ENCODE measurements around the gene SNX22.

SNX22 gene

GRCh38 chr15:64162478-64162868 lies 10.9 kb downstream of the SNX22 start:
- Mint-ChIP-seq H3K9me3 (no peaks in the 10 kb centered on the region), H3K27me3 (no peaks in the 10 kb centered on the region), H3K4me1 (peaks cover 52% of the 10 kb centered on the region), H3K27ac (peak overlapping the region; percentile 80), H3K4me3 (peak overlapping the region; percentile 96), H3K36me3 (peaks cover 14% of the 10 kb centered on the region)

GRCh38 chr15:64162869-64163658 lies 11.5 kb downstream of the SNX22 start, which contains the start of gene PPIB:
Gene PPIB (minus strand): TSS chr15:64163022. CDS start chr15:64162986, 36 bp downstream.
- Mint-ChIP-seq H3K27me3 (no peaks in the 10 kb centered on the region), H3K4me1 (peaks cover 49% of the 10 kb centered on the region), H3K4me3 (peak within 1 kb of the TSS; percentile 96), H3K27ac (peak within 1 kb of the TSS; percentile 93), H3K36me3 (peaks cover 12% of the 10 kb centered on the region), H3K9me3 (no peaks in the 10 kb centered on the region)

DNA sequence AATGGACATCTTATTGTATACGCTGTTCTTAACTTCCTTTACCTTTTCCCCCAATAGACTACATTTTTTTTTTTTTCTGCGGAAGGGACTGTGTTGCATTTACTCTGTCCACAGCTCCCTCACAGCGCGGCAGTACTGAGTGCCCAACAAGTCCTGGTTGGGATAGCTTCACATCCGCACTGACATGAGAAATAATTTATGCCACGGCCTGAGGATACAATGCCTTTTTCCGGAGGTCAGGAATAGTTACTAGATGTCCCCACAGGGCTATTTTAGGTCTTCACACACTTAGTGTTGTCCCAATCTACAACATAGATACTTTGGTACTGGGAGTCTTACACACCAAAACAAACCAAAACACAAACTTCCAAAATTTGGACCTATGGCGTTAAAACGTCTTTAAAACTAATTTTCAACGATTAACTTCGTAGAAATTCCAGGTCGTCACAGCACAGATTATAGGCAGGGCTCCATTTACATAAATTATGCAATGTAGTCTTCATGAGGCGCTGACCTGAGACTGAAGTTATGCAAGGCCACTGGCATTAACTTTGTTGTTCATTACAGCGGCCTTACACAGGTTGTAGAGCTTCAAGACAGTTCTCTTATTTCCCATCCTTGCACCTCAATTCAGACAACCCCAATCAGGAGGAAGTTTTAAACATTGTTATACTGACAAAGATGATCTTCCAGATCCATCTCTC lies 12.3 kb downstream of the SNX22 start:
- no peaks in the 10 kb centered on the region for H3K9me3 Mint-ChIP-seq
- peak overlapping the region; percentile 93 for H3K27ac Mint-ChIP-seq
- H3K4me3 Mint-ChIP-seq: peak overlapping the region; percentile 92
- peaks cover 41% of the 10 kb centered on the region for H3K4me1 Mint-ChIP-seq
- no peaks in the 10 kb centered on the region for H3K27me3 Mint-ChIP-seq
- peaks cover 9% of the 10 kb centered on the region for H3K36me3 Mint-ChIP-seq

DNA sequence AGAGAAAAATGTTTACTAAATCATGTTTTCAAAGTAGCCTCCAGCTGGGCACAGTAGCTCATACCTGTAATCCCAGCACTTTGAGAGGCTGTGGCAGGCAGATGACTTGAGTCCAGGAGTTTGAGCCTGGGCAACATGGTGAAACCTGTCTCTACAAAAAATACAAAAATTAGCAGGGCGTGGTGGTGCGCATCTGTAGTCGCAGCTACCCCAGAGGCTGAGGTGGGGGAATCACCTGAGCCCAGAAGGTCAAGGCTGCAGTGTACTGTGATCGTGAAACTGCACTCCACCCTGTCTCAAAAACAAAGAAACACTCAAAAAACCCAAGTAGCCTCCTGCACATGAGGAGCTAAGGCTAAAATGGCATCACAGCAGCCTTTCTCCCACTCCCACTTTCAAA lies 12.9 kb downstream of the SNX22 start:
- peak overlapping the region; percentile 11 for H3K4me3 Mint-ChIP-seq
- H3K27ac Mint-ChIP-seq: no peak overlapping the region
- no peaks in the 10 kb centered on the region for H3K27me3 Mint-ChIP-seq
- H3K4me1 Mint-ChIP-seq: peaks cover 38% of the 10 kb centered on the region
- no peaks in the 10 kb centered on the region for H3K9me3 Mint-ChIP-seq
- peaks cover 9% of the 10 kb centered on the region for H3K36me3 Mint-ChIP-seq

- H3K4me3 Mint-ChIP-seq: no peak overlapping the region
- peak overlapping the region; percentile 39 for H3K27ac Mint-ChIP-seq
- H3K27me3 Mint-ChIP-seq: no peaks in the 10 kb centered on the region
Observed at GRCh38 chr15:64166102-64166890, 14.8 kb downstream of the SNX22 start.

GRCh38 chr15:64180235-64180824 lies 28.8 kb downstream of the SNX22 start:
- Mint-ChIP-seq H3K27me3 (no peaks in the 10 kb centered on the region), H3K9me3 (no peaks in the 10 kb centered on the region), H3K4me3 (no peak overlapping the region), H3K36me3 (peaks cover 8% of the 10 kb centered on the region), H3K27ac (no peak overlapping the region), H3K4me1 (no peaks in the 10 kb centered on the region)

More at GRCh38 chr15:64166102-64166890, 14.8 kb downstream of the SNX22 start:
- peaks cover 29% of the 10 kb centered on the region for H3K4me1 Mint-ChIP-seq
- no peaks in the 10 kb centered on the region for H3K9me3 Mint-ChIP-seq
- peaks cover 2% of the 10 kb centered on the region for H3K36me3 Mint-ChIP-seq

DNA sequence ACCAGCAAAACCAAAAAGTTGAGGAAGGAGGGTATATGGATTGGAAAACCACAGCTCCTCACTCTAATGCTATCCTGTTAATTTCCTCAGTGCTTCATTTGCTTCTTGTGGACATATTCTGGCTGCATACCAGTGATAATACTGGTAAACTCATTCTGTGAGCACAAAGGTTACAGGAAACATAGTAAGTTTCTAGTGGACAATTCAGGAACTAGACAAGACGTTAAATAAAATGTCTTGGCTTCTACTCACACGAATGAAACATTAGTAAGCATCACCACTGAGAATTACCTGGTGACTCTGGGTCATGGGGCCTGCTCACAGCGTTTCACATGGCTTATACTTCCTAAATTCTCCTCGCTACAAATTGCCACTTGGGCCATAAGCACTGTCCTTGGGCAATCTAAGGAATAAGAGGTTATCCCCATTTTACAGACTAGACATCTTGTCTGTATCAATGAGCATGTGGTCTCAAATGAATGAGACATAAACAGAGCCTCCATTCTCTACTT lies 31.4 kb downstream of the SNX22 start:
- peaks cover 4% of the 10 kb centered on the region for H3K36me3 Mint-ChIP-seq
- H3K27me3 Mint-ChIP-seq: no peaks in the 10 kb centered on the region
- H3K27ac Mint-ChIP-seq: no peak overlapping the region
- no peaks in the 10 kb centered on the region for H3K4me1 Mint-ChIP-seq
- H3K4me3 Mint-ChIP-seq: no peak overlapping the region
- no peaks in the 10 kb centered on the region for H3K9me3 Mint-ChIP-seq

GRCh38 chr15:64185146-64185911 lies 33.8 kb downstream of the SNX22 start:
- Mint-ChIP-seq H3K27ac (no peak overlapping the region), H3K4me3 (no peak overlapping the region), H3K9me3 (no peaks in the 10 kb centered on the region), H3K4me1 (no peaks in the 10 kb centered on the region), H3K27me3 (no peaks in the 10 kb centered on the region), H3K36me3 (peaks cover 4% of the 10 kb centered on the region)

DNA sequence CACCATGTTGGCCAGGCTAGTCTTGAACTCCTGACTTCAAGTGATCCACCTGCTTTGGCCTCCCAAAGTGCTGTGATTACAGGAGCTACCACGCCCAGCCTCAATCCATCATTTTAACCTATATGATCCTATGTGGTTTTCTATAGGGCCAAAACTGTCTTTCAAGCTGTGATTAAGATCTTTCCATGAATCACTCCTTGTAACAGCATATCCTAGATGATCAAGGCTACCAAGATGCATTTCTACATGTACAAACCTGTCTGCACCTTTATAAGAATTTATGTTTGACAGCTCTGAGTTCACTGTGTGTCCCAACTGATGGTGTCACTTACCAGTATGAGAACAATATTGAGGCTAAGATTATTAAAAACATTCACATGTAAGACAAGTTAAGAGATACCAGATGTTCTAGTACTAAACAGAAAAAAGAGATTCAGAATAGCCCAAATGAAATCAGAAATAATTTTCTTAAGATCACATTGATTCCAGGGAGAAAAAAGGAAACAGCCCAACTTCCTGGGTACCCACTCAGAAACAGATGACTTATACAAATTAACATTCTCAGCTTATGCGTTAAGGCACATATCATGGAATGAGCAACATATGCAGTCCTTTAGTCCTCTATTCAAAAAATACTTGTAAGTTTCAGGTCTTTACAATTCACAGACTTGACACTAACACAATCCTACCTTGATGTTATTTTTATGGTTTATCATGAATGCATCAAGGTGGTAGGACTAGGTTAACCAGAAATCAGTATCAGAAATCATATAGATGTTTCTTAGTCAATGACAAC lies 36.1 kb downstream of the SNX22 start:
- no peaks in the 10 kb centered on the region for H3K4me1 Mint-ChIP-seq
- H3K4me3 Mint-ChIP-seq: no peak overlapping the region
- peaks cover 4% of the 10 kb centered on the region for H3K36me3 Mint-ChIP-seq

GRCh38 chr15:64191971-64192830 lies 40.7 kb downstream of the SNX22 start:
- Mint-ChIP-seq H3K9me3 (no peaks in the 10 kb centered on the region), H3K4me3 (no peak overlapping the region), H3K27me3 (no peaks in the 10 kb centered on the region), H3K27ac (no peak overlapping the region), H3K36me3 (peaks cover 17% of the 10 kb centered on the region), H3K4me1 (no peaks in the 10 kb centered on the region)

More for the DNA sequence above, 36.1 kb downstream of the SNX22 start:
- no peak overlapping the region for H3K27ac Mint-ChIP-seq
- no peaks in the 10 kb centered on the region for H3K27me3 Mint-ChIP-seq
- no peaks in the 10 kb centered on the region for H3K9me3 Mint-ChIP-seq

- Mint-ChIP-seq H3K36me3 (peaks cover 21% of the 10 kb centered on the region), H3K27me3 (no peaks in the 10 kb centered on the region), H3K9me3 (no peaks in the 10 kb centered on the region), H3K27ac (no peak overlapping the region), H3K4me3 (no peak overlapping the region), H3K4me1 (no peaks in the 10 kb centered on the region)
Observed at GRCh38 chr15:64193971-64194370, 42.4 kb downstream of the SNX22 start.

GRCh38 chr15:64197425-64197824 lies 45.9 kb downstream of the SNX22 start:
- Mint-ChIP-seq H3K9me3 (no peaks in the 10 kb centered on the region), H3K27me3 (no peaks in the 10 kb centered on the region), H3K36me3 (peaks cover 22% of the 10 kb centered on the region)

DNA sequence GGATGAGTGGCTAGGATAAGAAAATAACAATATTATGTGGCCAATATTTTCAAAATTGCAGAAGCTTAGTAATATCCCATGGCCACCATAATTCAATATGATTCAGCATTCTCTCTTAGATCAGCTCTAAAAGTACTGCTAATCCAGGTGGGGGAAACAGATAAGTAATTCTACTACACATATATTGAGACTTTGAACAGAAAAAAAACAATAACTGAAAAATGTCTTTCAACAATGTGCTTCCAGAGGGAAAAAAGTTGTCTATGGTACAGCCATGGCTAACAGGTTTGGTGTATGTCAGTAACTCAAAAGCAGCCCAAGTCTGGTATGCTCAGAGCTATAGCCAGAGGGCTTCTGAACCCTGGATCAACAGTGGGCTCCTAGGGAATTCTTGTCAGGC lies 53.7 kb downstream of the SNX22 start:
- Mint-ChIP-seq H3K36me3 (peaks cover 6% of the 10 kb centered on the region), H3K27ac (no peak overlapping the region), H3K4me1 (no peaks in the 10 kb centered on the region), H3K4me3 (no peak overlapping the region), H3K27me3 (no peaks in the 10 kb centered on the region), H3K9me3 (no peaks in the 10 kb centered on the region)

More at GRCh38 chr15:64197425-64197824, 45.9 kb downstream of the SNX22 start:
- no peaks in the 10 kb centered on the region for H3K4me1 Mint-ChIP-seq
- peak overlapping the region; percentile 20 for H3K27ac Mint-ChIP-seq
- H3K4me3 Mint-ChIP-seq: no peak overlapping the region

Data from activated naive CD4-positive, alpha-beta T cell treated with anti-CD3 and anti-CD28 coated beads, Interleukin-2, amount 50 U/mL, for 24 hours (primary cell).